H1 (cell line): Measurements from ENCODE around the gene NCAPG2. TPM values are rescaled to one million over a fixed set of nuclear protein-coding genes. Genes with fewer than 3 reads are reported as not detected.

Source experiments
- ATF2 ChIP-seq: IDR thresholded peaks from 2 replicates; pipeline ENCODE4 v1.6.1; 2012; ENCODE audit warnings: low read length, inconsistent platforms
- ATF3 ChIP-seq: IDR thresholded peaks from 2 replicates; pipeline ENCODE4 v1.6.1; 2011; ENCODE audit warnings: low read depth, mild to moderate bottlenecking, low read length; ENCODE audit not compliant: insufficient read depth
- polyA plus RNA-seq, 7 experiments: library from polyadenylated mRNA; depleted of rRNA in 3 of 7; stranded (reverse) in 5 of 7; unstranded in 2 of 7; fragments of >200 nt in 5 of 7; fragments of 200-250 nt in 2 of 7; gene quantifications; 1 replicate in 5 of 7; 2 replicates in 1 of 7; 4 replicates in 1 of 7; pipeline versions ENCODE4 v1.2.1 to v1.2.3, GENCODE V29; 2011 to 2013; ENCODE audit warnings: missing spikeins in 2 of 7, mixed read lengths in 2 of 7
- total RNA-seq: library from RNA; stranded (reverse); fragmentation: NEBNext Ultra II Directional; extraction: Animal tissue kit (Norgen Biotek cat#: 25700); gene quantifications from 2 replicates; pipeline ENCODE4 v1.2.1, GENCODE V29; 2021

The NCAPG2 gene
- total and polyA plus RNA-seq, 2 of the 8 experiments (the other 6 are each of a cell fraction or from before 2014, with no cell fraction given) = 49.9 to 119 TPM

GRCh38 chr7:158592541-158592940, 112.1 kb downstream of the NCAPG2 start (continued):
- TF ChIP-seq ATF2 = no peak
- TF ChIP-seq ATF3 = no peak
